Measurements from ENCODE around the gene AFAP1.

Gene AFAP1

GRCh38 chr4:7815981-7816380, 123.7 kb downstream of the AFAP1 start:
- Histone ChIP-seq H3K36me3 (replicated peaks) (peaks cover 72% of the 10 kb centered on the region), H3K4me3 (ENCODE audit: low read depth, low read length) (no peak overlapping the region)
- TF ChIP-seq, protein P1, sequence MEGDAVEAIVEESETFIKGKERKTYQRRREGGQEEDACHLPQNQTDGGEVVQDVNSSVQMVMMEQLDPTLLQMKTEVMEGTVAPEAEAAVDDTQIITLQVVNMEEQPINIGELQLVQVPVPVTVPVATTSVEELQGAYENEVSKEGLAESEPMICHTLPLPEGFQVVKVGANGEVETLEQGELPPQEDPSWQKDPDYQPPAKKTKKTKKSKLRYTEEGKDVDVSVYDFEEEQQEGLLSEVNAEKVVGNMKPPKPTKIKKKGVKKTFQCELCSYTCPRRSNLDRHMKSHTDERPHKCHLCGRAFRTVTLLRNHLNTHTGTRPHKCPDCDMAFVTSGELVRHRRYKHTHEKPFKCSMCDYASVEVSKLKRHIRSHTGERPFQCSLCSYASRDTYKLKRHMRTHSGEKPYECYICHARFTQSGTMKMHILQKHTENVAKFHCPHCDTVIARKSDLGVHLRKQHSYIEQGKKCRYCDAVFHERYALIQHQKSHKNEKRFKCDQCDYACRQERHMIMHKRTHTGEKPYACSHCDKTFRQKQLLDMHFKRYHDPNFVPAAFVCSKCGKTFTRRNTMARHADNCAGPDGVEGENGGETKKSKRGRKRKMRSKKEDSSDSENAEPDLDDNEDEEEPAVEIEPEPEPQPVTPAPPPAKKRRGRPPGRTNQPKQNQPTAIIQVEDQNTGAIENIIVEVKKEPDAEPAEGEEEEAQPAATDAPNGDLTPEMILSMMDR (IDR thresholded peaks at IDR 0.05; ENCODE audit: low read depth, low read length, missing control alignments): no peak

GRCh38 chr4:7815562-7815961, 124.1 kb downstream of the AFAP1 start:
- Histone ChIP-seq H3K27me3 (replicated peaks) (no peaks in the 10 kb centered on the region), H3K27ac (peak overlapping the region; percentile 59), H3K36me3 (replicated peaks) (peaks cover 72% of the 10 kb centered on the region), H3K4me3 (ENCODE audit: low read depth, low read length) (no peak overlapping the region)
- TF ChIP-seq, protein P1 (IDR thresholded peaks at IDR 0.05; ENCODE audit: low read depth, low read length, missing control alignments): peak; percentile 34
- DNase-seq: peak; percentile 72
- in situ Hi-C loops (cut with HindIII; ENCODE audit: low pct_ligation_motif_present, low sequenced_read_pairs): no loop called here

More at GRCh38 chr4:7815981-7816380, 123.7 kb downstream of the AFAP1 start:
- Histone ChIP-seq H3K27me3 (replicated peaks) (no peaks in the 10 kb centered on the region), H3K27ac (peak overlapping the region; percentile 59)
- in situ Hi-C loops (cut with HindIII; ENCODE audit: low pct_ligation_motif_present, low sequenced_read_pairs): no loop called here
- DNase-seq: no peak

GRCh38 chr4:7814451-7814850, 125.2 kb downstream of the AFAP1 start:
- H3K27ac ChIP-seq: peak overlapping the region; percentile 34
- in situ Hi-C loops (cut with HindIII; ENCODE audit: low pct_ligation_motif_present, low sequenced_read_pairs): no loop called here
- H3K4me3 ChIP-seq (ENCODE audit: low read depth, low read length): no peak overlapping the region
- no peak for DNase-seq
- TF ChIP-seq, protein P1 (IDR thresholded peaks at IDR 0.05; ENCODE audit: low read depth, low read length, missing control alignments): no peak
- H3K27me3 ChIP-seq (replicated peaks): no peaks in the 10 kb centered on the region
- H3K36me3 ChIP-seq (replicated peaks): peaks cover 74% of the 10 kb centered on the region

- peak; percentile 71 for DNase-seq
- in situ Hi-C loops (cut with HindIII; ENCODE audit: low pct_ligation_motif_present, low sequenced_read_pairs): no loop called here
- H3K4me3 ChIP-seq (ENCODE audit: low read depth, low read length): no peak overlapping the region
- peaks cover 72% of the 10 kb centered on the region for H3K36me3 ChIP-seq (replicated peaks)
- H3K27me3 ChIP-seq (replicated peaks): no peaks in the 10 kb centered on the region
- TF ChIP-seq, protein P1 (IDR thresholded peaks at IDR 0.05; ENCODE audit: low read depth, low read length, missing control alignments): no peak
- H3K27ac ChIP-seq: peak overlapping the region; percentile 34
Observed at GRCh38 chr4:7813674-7814073, 126.0 kb downstream of the AFAP1 start.

- Histone ChIP-seq H3K27me3 (replicated peaks) (no peaks in the 10 kb centered on the region), H3K36me3 (replicated peaks) (peaks cover 73% of the 10 kb centered on the region), H3K27ac (no peak overlapping the region), H3K4me3 (ENCODE audit: low read depth, low read length) (no peak overlapping the region)
- TF ChIP-seq, protein P1 (IDR thresholded peaks at IDR 0.05; ENCODE audit: low read depth, low read length, missing control alignments): no peak
- no peak for DNase-seq
- in situ Hi-C loops (cut with HindIII; ENCODE audit: low pct_ligation_motif_present, low sequenced_read_pairs): no loop called here
Observed at GRCh38 chr4:7812921-7813320, 126.7 kb downstream of the AFAP1 start.

DNA sequence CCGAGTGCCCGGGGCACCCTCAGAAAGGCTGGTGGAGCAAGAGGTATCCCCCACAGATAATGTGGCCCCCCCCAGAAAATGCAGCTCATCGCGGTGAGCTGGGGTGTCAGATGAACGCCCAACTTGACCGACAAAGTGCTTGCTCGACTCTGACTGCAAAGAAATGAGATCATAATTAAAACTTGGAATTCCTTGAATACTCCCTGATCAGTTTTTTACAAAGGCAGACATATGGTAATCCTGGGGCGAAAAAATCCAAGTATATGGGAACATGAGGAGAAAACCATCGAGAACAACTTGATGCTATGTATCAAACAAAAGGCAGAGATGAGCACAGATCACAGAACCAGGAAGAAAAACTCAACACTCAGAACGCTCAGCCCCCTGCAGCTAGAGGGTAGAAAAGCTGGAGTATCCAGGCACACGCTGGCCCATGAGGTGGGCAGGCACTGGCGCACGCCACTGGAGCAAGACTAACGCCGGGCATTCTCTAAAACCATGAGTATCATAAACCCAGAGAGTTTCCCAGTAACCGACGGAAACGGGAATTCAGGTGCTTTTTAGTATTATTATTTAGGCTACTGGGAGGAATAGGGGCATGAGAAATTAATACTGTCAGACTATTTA, 127.3 kb downstream of the AFAP1 start:
- H3K36me3 ChIP-seq (replicated peaks): peaks cover 76% of the 10 kb centered on the region
- DNase-seq: no peak
- in situ Hi-C loops (cut with HindIII; ENCODE audit: low pct_ligation_motif_present, low sequenced_read_pairs): no loop called here
- TF ChIP-seq, protein P1 (IDR thresholded peaks at IDR 0.05; ENCODE audit: low read depth, low read length, missing control alignments): no peak
- H3K27me3 ChIP-seq (replicated peaks): no peaks in the 10 kb centered on the region
- H3K4me3 ChIP-seq (ENCODE audit: low read depth, low read length): no peak overlapping the region
- peak overlapping the region; percentile 11 for H3K27ac ChIP-seq

Measured in brain microvascular endothelial cell (primary cell).